Measurements from ENCODE around the gene GDNF.
"Not testable (repeated sequence)": the region's sequence is repeated elsewhere in the genome, so short reads cannot be mapped to it uniquely, and the experiment has no call there.

GRCh38 chr5:37796435-37796834 is 43.4 kb downstream of the GDNF start:
- TF ChIP-seq CTCF (IDR thresholded peaks at IDR 0.05; ENCODE audit: low read length); EZH2 (IDR thresholded peaks at IDR 0.05; ENCODE audit: borderline replicate concordance, low read length): not testable (repeated sequence)
